Peyer's patch (tissue), 4 donors: ENCODE data around the gene EXD3. TPM values are rescaled to one million over a fixed set of nuclear protein-coding genes. Genes with fewer than 3 reads are reported as not detected.

Experiments
- DNase-seq, 3 donors: peaks; one replicate each; pipeline ENCODE4 v3.0.0-alpha.2; 2017 to 2019
- H3K27ac ChIP-seq, 4 donors: fragments of 200-600 bp; sonication (generic); one replicate each; pipeline ENCODE4 v1.5.1; 2016 to 2019
- H3K27me3 ChIP-seq, 2 donors: fragments of 200-600 bp; sonication (generic); one replicate each; pipeline ENCODE4 v1.5.1; 2019
- H3K36me3 ChIP-seq, 3 donors: fragments of 200-600 bp; sonication (generic); one replicate each; pipeline ENCODE4 v1.5.1; 2016 to 2019
- H3K4me1 ChIP-seq, 4 donors: fragments of 200-600 bp; sonication (generic); one replicate each; pipeline ENCODE4 v1.5.1; 2016 to 2019
- H3K4me3 ChIP-seq, 4 donors: fragments of 200-600 bp; sonication (generic); 1 replicate in 3 of 4; 2 replicates in 1 of 4; pipeline ENCODE4 v1.5.1; 2016 to 2019; ENCODE audit warnings: mild to moderate bottlenecking in 1 of 4
- H3K9me3 ChIP-seq, 4 donors: fragments of 200-600 bp; sonication (generic); one replicate each; pipeline ENCODE4 v1.5.1; 2016 to 2019; ENCODE audit warnings: mild to moderate bottlenecking in 1 of 4
- POLR2A ChIP-seq, 2 donors: fragments of 450-650 bp; IDR thresholded peaks; one replicate each; pipeline ENCODE4 v1.5.1; 2017; ENCODE audit warnings: antibody characterized with exemption in 2 of 2, mild to moderate bottlenecking in 2 of 2, moderate library complexity in 2 of 2
- total RNA-seq, 4 donors: library from RNA; depleted of rRNA; stranded (reverse); fragments of >200 nt; gene quantifications; one replicate each; pipeline ENCODE4 v1.1.0, GENCODE V29; 2016
- TF ChIP-seq, protein P1 (sequence below), 6 experiments: fragments of 450-650 bp in 4 of 6; fragments of 200-600 bp in 2 of 6; sonication (generic) in 1 of 6; IDR thresholded peaks; one replicate each; pipeline ENCODE4 v1.5.1; 2017 to 2019; ENCODE audit warnings: antibody characterized with exemption in 6 of 6, mild to moderate bottlenecking in 3 of 6, moderate library complexity in 1 of 6

Gene EXD3
- total RNA-seq, 4 donors from 2014 or later = 38.7 to 82.4 (median 61.6) TPM

DNA sequence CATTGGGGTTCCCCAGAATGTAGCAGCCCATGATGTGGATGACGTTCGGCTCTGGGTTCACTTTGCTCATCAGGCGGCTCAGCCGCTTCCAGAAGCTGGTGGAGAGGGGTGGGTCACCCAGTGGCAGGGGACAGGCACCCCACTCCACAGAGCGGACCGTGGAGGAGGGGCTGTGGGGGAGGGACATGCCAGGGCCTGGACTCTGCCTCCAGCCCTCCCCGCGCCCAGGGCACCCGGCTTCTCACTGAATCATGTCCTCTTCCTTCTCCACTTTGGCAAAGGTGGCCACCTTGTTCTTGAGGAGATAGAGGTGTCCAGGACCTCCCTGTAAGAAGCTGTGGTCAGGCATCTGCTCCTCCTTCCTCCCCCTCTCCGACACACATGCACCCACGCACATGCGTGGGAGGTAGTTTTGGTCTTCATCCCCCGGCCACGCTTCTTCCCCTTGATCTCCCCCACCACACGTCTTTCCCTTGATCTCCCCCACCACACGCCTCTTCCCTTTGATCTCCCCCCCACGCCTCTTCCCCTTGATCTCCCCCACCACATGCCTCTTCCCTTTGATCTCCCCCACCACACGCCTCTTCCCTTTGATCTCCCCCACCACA is 27.1 kb upstream of the EXD3 start:
- TF ChIP-seq, protein P1, sequence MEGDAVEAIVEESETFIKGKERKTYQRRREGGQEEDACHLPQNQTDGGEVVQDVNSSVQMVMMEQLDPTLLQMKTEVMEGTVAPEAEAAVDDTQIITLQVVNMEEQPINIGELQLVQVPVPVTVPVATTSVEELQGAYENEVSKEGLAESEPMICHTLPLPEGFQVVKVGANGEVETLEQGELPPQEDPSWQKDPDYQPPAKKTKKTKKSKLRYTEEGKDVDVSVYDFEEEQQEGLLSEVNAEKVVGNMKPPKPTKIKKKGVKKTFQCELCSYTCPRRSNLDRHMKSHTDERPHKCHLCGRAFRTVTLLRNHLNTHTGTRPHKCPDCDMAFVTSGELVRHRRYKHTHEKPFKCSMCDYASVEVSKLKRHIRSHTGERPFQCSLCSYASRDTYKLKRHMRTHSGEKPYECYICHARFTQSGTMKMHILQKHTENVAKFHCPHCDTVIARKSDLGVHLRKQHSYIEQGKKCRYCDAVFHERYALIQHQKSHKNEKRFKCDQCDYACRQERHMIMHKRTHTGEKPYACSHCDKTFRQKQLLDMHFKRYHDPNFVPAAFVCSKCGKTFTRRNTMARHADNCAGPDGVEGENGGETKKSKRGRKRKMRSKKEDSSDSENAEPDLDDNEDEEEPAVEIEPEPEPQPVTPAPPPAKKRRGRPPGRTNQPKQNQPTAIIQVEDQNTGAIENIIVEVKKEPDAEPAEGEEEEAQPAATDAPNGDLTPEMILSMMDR (IDR thresholded peaks at IDR 0.05) = no peak
- TF ChIP-seq POLR2A (IDR thresholded peaks at IDR 0.05) = no peak
- Histone ChIP-seq H3K4me1 (peaks cover 0 to 41% (median 17%) of the 10 kb centered on the region in 4 donors), H3K36me3 (peaks cover 0 to 26% (median 0%) of the 10 kb centered on the region in 3 donors), H3K27ac (no peak overlapping the region), H3K9me3 (no peaks in the 10 kb centered on the region), H3K27me3 (no peaks in the 10 kb centered on the region), H3K4me3 (no peak overlapping the region)
- DNase-seq = peak in 1 of 3 donors; percentile 45

DNA sequence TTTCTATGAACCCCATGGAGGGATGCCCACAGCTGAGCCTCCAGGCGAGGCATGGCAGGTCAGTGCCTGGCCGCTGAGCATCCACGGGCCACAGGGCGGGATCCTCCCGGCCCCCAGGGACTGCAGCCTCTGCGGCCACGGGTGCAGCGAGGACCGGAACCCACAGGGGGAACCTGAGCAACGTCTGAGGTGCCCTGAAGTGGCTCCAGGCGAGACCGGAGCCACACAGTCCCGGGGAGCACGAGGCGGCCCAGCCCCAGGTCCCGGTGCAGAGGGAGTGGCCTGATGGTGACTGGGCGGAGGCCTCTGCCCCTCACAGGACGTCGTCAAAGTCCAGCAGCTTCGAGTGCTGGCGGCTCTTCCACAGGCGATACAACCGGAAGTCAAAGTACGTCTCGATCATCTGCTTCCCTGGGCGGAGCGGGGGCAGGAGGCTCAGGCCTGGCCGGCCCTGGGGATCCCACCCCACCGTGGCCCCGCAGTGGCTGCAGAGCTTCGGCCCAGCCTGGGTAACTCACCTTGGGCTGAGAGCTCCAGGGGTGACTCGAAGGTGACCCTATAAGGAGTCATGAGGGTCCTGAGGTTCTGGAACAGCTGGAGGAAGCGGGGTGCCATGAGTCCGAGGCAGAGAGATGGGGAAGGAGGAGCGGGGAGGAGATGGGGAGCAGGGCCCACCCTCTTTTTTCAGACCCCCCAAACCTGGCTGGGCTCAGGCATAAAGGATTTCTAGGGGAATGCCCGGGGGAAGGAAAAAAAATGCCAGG is 26.3 kb upstream of the EXD3 start:
- peak in 1 of 3 donors; percentile 53 for DNase-seq
- Histone ChIP-seq H3K4me1 (peaks cover 0 to 37% (median 9%) of the 10 kb centered on the region in 4 donors), H3K27ac (no peak overlapping the region), H3K9me3 (no peaks in the 10 kb centered on the region), H3K36me3 (peaks cover 0 to 26% (median 0%) of the 10 kb centered on the region in 3 donors), H3K27me3 (no peaks in the 10 kb centered on the region), H3K4me3 (no peak overlapping the region)
- TF ChIP-seq, protein P1 (IDR thresholded peaks at IDR 0.05) = no peak
- TF ChIP-seq POLR2A (IDR thresholded peaks at IDR 0.05) = no peak

DNA sequence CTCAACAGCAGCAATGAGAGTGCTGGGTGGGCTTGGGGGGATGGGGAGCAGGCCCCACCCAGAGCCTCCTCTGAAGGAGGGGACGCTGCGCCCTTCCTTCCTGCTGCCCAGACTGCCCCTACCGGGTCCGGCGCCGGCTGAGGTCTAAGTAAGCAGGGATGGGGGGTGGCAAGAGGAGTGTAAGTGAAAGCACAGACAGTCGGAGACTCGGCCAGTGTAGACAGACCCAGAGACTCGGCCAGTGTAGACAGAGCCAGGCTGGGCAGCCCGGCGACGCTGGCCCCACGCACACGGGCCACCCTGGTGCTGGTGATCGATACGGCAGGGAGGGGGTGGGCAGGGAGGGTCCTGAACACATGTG is 25.6 kb upstream of the EXD3 start:
- TF ChIP-seq, protein P1 (IDR thresholded peaks at IDR 0.05) = no peak
- H3K9me3 ChIP-seq = no peaks in the 10 kb centered on the region
- peak in 1 of 3 donors; percentile 23 for DNase-seq

DNA sequence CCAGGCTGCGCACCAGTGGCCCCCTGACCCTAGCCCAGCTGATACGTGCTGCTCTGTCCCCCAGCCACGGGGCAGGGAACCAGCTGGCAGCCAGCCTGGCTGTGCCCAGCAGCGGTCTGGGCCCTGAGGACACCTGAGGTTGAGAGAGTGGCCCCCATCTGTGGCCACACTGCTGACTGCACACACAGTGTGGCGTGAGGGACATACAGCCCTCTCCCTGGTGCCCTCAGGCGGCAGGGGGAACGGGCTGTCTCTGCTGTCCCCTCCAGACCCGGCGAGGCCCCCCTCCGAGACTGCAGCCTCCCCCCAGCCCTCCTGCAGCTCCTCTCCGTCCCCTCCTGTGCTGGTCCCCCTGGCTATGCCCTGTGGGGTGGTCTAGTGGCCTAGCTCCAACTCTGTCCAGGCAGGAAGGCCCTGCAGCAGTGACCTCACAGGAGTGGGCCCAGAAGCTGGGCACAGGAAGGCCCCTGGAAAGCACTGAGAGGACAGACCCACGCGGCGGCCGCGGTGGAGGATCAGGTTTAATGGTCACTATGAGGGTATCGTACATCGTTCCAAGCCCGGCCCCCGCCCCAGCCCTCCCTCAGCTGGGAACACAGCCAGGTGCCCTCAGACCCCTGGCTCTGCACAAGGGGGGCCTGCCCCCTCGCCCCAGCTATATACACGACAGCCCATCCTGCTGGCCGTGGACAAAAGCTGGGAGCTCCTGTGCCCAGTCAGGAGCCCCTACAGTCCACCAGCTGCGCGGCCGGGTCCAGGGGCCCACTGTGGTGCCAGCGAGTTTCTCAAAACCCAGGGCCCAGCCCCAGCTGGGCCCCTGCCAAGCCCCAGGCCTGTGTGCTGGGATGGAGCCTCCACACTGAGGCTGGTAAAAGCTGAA is 25.0 kb upstream of the EXD3 start:
- Histone ChIP-seq H3K36me3 (peaks cover 0 to 23% (median 0%) of the 10 kb centered on the region in 3 donors), H3K27ac (no peak overlapping the region), H3K4me1 (peaks cover 0 to 29% (median 3%) of the 10 kb centered on the region in 4 donors), H3K4me3 (no peak overlapping the region), H3K27me3 (no peaks in the 10 kb centered on the region), H3K9me3 (no peaks in the 10 kb centered on the region)
- TF ChIP-seq, protein P1 (IDR thresholded peaks at IDR 0.05) = no peak
- TF ChIP-seq POLR2A (IDR thresholded peaks at IDR 0.05) = no peak
- no peak for DNase-seq

More for the DNA sequence above, 25.6 kb upstream of the EXD3 start:
- H3K27ac ChIP-seq = no peak overlapping the region
- H3K4me3 ChIP-seq = no peak overlapping the region
- peaks cover 0 to 35% (median 5%) of the 10 kb centered on the region in 4 donors for H3K4me1 ChIP-seq
- peaks cover 0 to 26% (median 0%) of the 10 kb centered on the region in 3 donors for H3K36me3 ChIP-seq
- H3K27me3 ChIP-seq = no peaks in the 10 kb centered on the region

DNA sequence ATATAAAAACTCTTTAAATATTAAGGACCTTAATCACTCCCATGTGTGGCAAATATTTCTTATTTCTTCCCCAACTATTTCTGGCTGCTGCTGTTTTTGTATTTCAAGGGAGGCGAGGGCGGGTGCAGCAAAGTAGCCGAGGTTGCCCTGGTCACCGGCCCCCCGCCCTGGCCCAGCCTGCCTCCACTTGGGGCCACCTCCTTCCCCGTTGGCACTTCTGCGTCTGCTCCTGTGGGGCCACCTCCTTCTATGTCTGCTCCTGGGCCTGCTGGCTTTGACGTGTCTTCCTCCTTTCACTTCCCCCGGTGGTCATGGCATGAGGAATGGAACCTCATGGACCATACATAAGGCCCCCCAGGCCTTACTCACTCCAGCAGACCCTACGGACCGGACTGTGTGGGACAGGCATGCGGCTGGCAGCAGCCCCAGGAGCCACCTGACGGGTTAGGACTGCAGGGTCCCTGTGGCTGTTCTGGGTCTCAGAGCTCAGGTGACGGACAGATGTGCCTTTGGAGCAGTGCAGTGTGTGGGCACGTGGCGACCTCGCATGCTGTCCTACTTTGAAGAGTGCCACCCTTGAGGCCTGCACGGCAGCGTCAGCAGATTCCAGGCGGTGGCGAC is 24.0 kb upstream of the EXD3 start:
- H3K9me3 ChIP-seq = no peaks in the 10 kb centered on the region
- no peak for DNase-seq

More for the DNA sequence above, 24.0 kb upstream of the EXD3 start:
- peaks cover 0 to 14% (median 0%) of the 10 kb centered on the region in 3 donors for H3K36me3 ChIP-seq
- H3K27me3 ChIP-seq = no peaks in the 10 kb centered on the region
- TF ChIP-seq, protein P1 (IDR thresholded peaks at IDR 0.05) = no peak
- no peak for TF ChIP-seq POLR2A (IDR thresholded peaks at IDR 0.05)
- no peak overlapping the region for H3K27ac ChIP-seq
- H3K4me3 ChIP-seq = no peak overlapping the region
- peaks cover 0 to 20% (median 0%) of the 10 kb centered on the region in 4 donors for H3K4me1 ChIP-seq
